Spleen (tissue), 11 donors: Measurements from ENCODE around the gene MRGPRX3. TPM values are rescaled to one million over a fixed set of nuclear protein-coding genes. Genes with fewer than 3 reads are reported as not detected.
"Not testable (repeated sequence)": the region's sequence is repeated elsewhere in the genome, so short reads cannot be mapped to it uniquely, and the experiment has no call there.

Experiments
- DNase-seq: peaks from one replicate; pipeline ENCODE4 v3.0.0-alpha.2; 2020
- H3K27ac ChIP-seq, 8 donors: fragments of 200-600 bp; sonication (generic) in 7 of 8; 1 replicate in 4 of 8; 2 replicates in 4 of 8; pipeline versions ENCODE4 v1.5.0 to v1.8.0; 2016 to 2021; ENCODE audit warnings: inconsistent platforms in 4 of 8, mild to moderate bottlenecking in 4 of 8, moderate library complexity in 1 of 8
- H3K27me3 ChIP-seq, 7 donors: fragments of 200-600 bp; sonication (generic) in 6 of 7; replicated peaks in 1 of 7; 1 replicate in 4 of 7; 2 replicates in 3 of 7; pipeline versions ENCODE4 v1.5.0 to v1.8.0; 2016 to 2021; ENCODE audit warnings: inconsistent platforms in 3 of 7, mild to moderate bottlenecking in 1 of 7
- H3K36me3 ChIP-seq, 6 donors: fragments of 200-600 bp; sonication (generic) in 5 of 6; 1 replicate in 4 of 6; 2 replicates in 2 of 6; pipeline versions ENCODE4 v1.5.0 to v1.8.0; 2016 to 2021; ENCODE audit warnings: inconsistent platforms in 2 of 6
- H3K4me1 ChIP-seq, 6 donors: fragments of 200-600 bp; sonication (generic) in 5 of 6; 1 replicate in 3 of 6; 2 replicates in 3 of 6; pipeline versions ENCODE4 v1.5.0 to v1.8.0; 2016 to 2021; ENCODE audit warnings: inconsistent platforms in 3 of 6
- H3K4me3 ChIP-seq, 8 donors: fragments of 200-600 bp; sonication (generic) in 7 of 8; 1 replicate in 4 of 8; 2 replicates in 4 of 8; pipeline versions ENCODE4 v1.5.0 to v1.8.0; 2016 to 2021; ENCODE audit warnings: inconsistent platforms in 4 of 8, mild to moderate bottlenecking in 4 of 8, moderate library complexity in 2 of 8
- H3K9me3 ChIP-seq, 8 donors: fragments of 200-600 bp; sonication (generic) in 7 of 8; 1 replicate in 4 of 8; 2 replicates in 4 of 8; pipeline versions ENCODE4 v1.5.0 to v1.8.0; 2016 to 2021; ENCODE audit warnings: inconsistent platforms in 4 of 8
- CTCF ChIP-seq, 11 experiments: fragments of 200-600 bp in 7 of 11; fragments of 450-650 bp in 4 of 11; sonication (generic) in 4 of 11; IDR thresholded peaks in 8 of 11; conservative IDR thresholded peaks in 3 of 11; 1 replicate in 7 of 11; 2 replicates in 4 of 11; pipeline versions ENCODE4 v1.4.0 to v1.8.0; 2016 to 2021; ENCODE audit warnings: antibody characterized with exemption in 11 of 11, inconsistent platforms in 4 of 11, mild to moderate bottlenecking in 1 of 11
- POLR2A ChIP-seq, 3 donors: fragments of 450-650 bp; IDR thresholded peaks; one replicate each; pipeline ENCODE4 v1.5.1; 2017; ENCODE audit warnings: antibody characterized with exemption in 3 of 3, mild to moderate bottlenecking in 1 of 3
- POLR2AphosphoS5 ChIP-seq, 3 donors: sonication (generic); formaldehyde crosslinking; IDR thresholded peaks; one replicate each; pipeline ENCODE4 v1.5.1; 2017; ENCODE audit warnings: antibody characterized with exemption in 3 of 3
- WGBS, 5 donors: extraction: QIAGEN DNeasy Blood & Tissue Kit in 3 of 5; methylation state at CpG; one replicate each; pipeline versions ENCODE4 v1.1.5 to v1.1.7; 2013 to 2018; 5-methylcytosine and 5-hydroxymethylcytosine counted together
- intact Hi-C: fragments of 100-400 bp; cut with DNase I; formaldehyde crosslinking; loops from one replicate; pipeline ENCODE4 v1.15.0; 2023; ENCODE audit warnings: low total_unique reads
- polyA plus RNA-seq, 3 donors: library from polyadenylated mRNA; stranded (reverse); fragments of 200-250 nt; gene quantifications; one replicate each; pipeline ENCODE4 v1.2.1, GENCODE V29; 2013
- total RNA-seq, 7 donors: library from RNA; depleted of rRNA in 3 of 7; stranded (reverse); fragments of >200 nt in 3 of 7; fragmentation: NEBNext Ultra II Directional in 4 of 7; extraction: Animal tissue kit (Norgen Biotek cat#: 25700) in 4 of 7; gene quantifications; one replicate each; pipeline versions ENCODE4 v1.1.0 to v1.2.1, GENCODE V29; 2016 to 2021
- donor health status: healthy with polysubstance abuse.
- donor health status: DM: no; HTN: no; CAD: no; lungs with moderate emphysema.
- donor health status: DM: no; HTN: no; CAD: no.
- donor health status: Bipolar disorder and iron deficiency.
- donor health status: healthy.
- donor health status: DM: no; HTN: no; CAD: no.
- donor health status: DM: yes; HTN: yes; CAD: no.

The MRGPRX3 gene
- total and polyA plus RNA-seq, 10 donors: not detected

GRCh38 chr11:18111005-18111404, 21.4 kb upstream of the MRGPRX3 start:
- H3K27me3 ChIP-seq: peaks cover 0 to 20% (median 6%) of the 10 kb centered on the region in 7 donors
- no peak for DNase-seq
- H3K9me3 ChIP-seq: no peaks in the 10 kb centered on the region
- no peak for TF ChIP-seq CTCF (IDR thresholded peaks at IDR 0.05 in 8 of 11, conservative IDR thresholded peaks at IDR 0.05 in 3 of 11)
- TF ChIP-seq POLR2A (IDR thresholded peaks at IDR 0.05): no peak
- no peak for TF ChIP-seq POLR2AphosphoS5 (IDR thresholded peaks at IDR 0.05)
- intact Hi-C loops: loop anchor here (10.0 kb wide), 1 partner anchor 624 kb away; no protein-coding TSS in a partner anchor
- H3K4me3 ChIP-seq: no peak overlapping the region
- H3K4me1 ChIP-seq: peaks cover 0 to 10% (median 5%) of the 10 kb centered on the region in 6 donors
- WGBS, 5 donors: 21 to 36% (median 32%) methylated on average over 2 of the region's 2 CpGs
- no peaks in the 10 kb centered on the region for H3K36me3 ChIP-seq
- H3K27ac ChIP-seq: no peak overlapping the region

GRCh38 chr11:18115360-18116127, 16.8 kb upstream of the MRGPRX3 start:
- Histone ChIP-seq H3K36me3 (no peaks in the 10 kb centered on the region), H3K4me3 (no peak overlapping the region), H3K27ac (no peak overlapping the region), H3K4me1 (peaks cover 0 to 5% (median 0%) of the 10 kb centered on the region in 6 donors), H3K9me3 (no peaks in the 10 kb centered on the region), H3K27me3 (peaks cover 0 to 20% (median 6%) of the 10 kb centered on the region in 7 donors)
- intact Hi-C loops: loop anchor here (10.0 kb wide), 1 partner anchor 619 kb away; no protein-coding TSS in a partner anchor
- 0 to 4% (median 1%) methylated on average over 9 of the region's 9 CpGs for WGBS, 5 donors
- DNase-seq: no peak
- TF ChIP-seq CTCF (IDR thresholded peaks at IDR 0.05 in 8 of 11, conservative IDR thresholded peaks at IDR 0.05 in 3 of 11): peak; percentile 71 to 90 (median 86)
- no peak for TF ChIP-seq POLR2AphosphoS5 (IDR thresholded peaks at IDR 0.05)

- DNase-seq, H3K27ac ChIP-seq, H3K4me1 ChIP-seq, intact Hi-C loops, H3K36me3 ChIP-seq, H3K9me3 ChIP-seq, H3K4me3 ChIP-seq, H3K27me3 ChIP-seq: not testable (repeated sequence)
- WGBS, 5 donors: 74 to 91% (median 83%) methylated on average over 15 to 20 of the region's 20 CpGs
Measured at GRCh38 chr11:18121331-18121828, 11.0 kb upstream of the MRGPRX3 start.

- intact Hi-C loops, DNase-seq, H3K4me1 ChIP-seq, H3K4me3 ChIP-seq, H3K9me3 ChIP-seq, H3K36me3 ChIP-seq, H3K27ac ChIP-seq: not testable (repeated sequence)
- peaks cover 0 to 28% (median 6%) of the 10 kb centered on the region in 7 donors for H3K27me3 ChIP-seq
- 89 to 98% (median 94%) methylated on average over 4 of the region's 4 CpGs for WGBS, 5 donors
Measured at GRCh38 chr11:18131115-18131514, 1.3 kb upstream of the MRGPRX3 start.

- Histone ChIP-seq H3K36me3 (no peaks in the 10 kb centered on the region), H3K27ac (no peak overlapping the region), H3K4me3 (no peak overlapping the region), H3K27me3 (peaks cover 0 to 5% (median 0%) of the 10 kb centered on the region in 7 donors), H3K4me1 (no peaks in the 10 kb centered on the region), H3K9me3 (no peaks in the 10 kb centered on the region)
- intact Hi-C loops: no loop called here
- no peak for TF ChIP-seq CTCF (IDR thresholded peaks at IDR 0.05 in 8 of 11, conservative IDR thresholded peaks at IDR 0.05 in 3 of 11)
- TF ChIP-seq POLR2AphosphoS5 (IDR thresholded peaks at IDR 0.05): no peak
- no peak for TF ChIP-seq POLR2A (IDR thresholded peaks at IDR 0.05)
- DNase-seq: no peak
- WGBS, 5 donors: 45 to 54% (median 48%) methylated on average over 2 of the region's 2 CpGs
Measured at GRCh38 chr11:18135308-18135707, 2.9 kb downstream of the MRGPRX3 start.
